Loucy (cell line): Measurements from ENCODE around the gene KLHDC8B.

ENCODE experiments used
- CTCF ChIP-seq: fragments of 200-600 bp; sonication (generic); conservative IDR thresholded peaks from 2 replicates; pipeline ENCODE4 v1.5.1; 2014; ENCODE audit warnings: mild to moderate bottlenecking, antibody characterized with exemption, low read length
- EZH2phosphoT487 ChIP-seq: fragments of 200-600 bp; IDR thresholded peaks from 2 replicates; pipeline ENCODE4 v1.6.1; 2018; ENCODE audit warnings: antibody characterized with exemption, mild to moderate bottlenecking, moderate library complexity, borderline replicate concordance

GRCh38 chr3:49122022-49122421, 49.4 kb upstream of the KLHDC8B start:
- TF ChIP-seq CTCF = no peak
- no peak for TF ChIP-seq EZH2phosphoT487
